Ovary (tissue), 3 donors: ENCODE results near the gene HIPK2.

Source experiments
- EP300 ChIP-seq: sonication (generic); formaldehyde crosslinking; IDR thresholded peaks from one replicate; pipeline ENCODE4 v1.6.1; 2017; ENCODE audit warnings: antibody characterized with exemption
- POLR2A ChIP-seq: fragments of 450-650 bp; IDR thresholded peaks from one replicate; pipeline ENCODE4 v1.6.1; 2017; ENCODE audit warnings: antibody characterized with exemption, mild to moderate bottlenecking, moderate library complexity
- TF ChIP-seq, protein P1 (sequence below), 3 donors: fragments of 450-650 bp in 2 of 3; fragments of 200-600 bp in 1 of 3; IDR thresholded peaks; one replicate each; pipeline versions ENCODE4 v1.5.1 to v1.8.0; 2016 to 2022; ENCODE audit warnings: antibody characterized with exemption in 3 of 3, mild to moderate bottlenecking in 1 of 3
- donor health status: DM: no; HTN: no; CAD: no.

- TF ChIP-seq, protein P1, sequence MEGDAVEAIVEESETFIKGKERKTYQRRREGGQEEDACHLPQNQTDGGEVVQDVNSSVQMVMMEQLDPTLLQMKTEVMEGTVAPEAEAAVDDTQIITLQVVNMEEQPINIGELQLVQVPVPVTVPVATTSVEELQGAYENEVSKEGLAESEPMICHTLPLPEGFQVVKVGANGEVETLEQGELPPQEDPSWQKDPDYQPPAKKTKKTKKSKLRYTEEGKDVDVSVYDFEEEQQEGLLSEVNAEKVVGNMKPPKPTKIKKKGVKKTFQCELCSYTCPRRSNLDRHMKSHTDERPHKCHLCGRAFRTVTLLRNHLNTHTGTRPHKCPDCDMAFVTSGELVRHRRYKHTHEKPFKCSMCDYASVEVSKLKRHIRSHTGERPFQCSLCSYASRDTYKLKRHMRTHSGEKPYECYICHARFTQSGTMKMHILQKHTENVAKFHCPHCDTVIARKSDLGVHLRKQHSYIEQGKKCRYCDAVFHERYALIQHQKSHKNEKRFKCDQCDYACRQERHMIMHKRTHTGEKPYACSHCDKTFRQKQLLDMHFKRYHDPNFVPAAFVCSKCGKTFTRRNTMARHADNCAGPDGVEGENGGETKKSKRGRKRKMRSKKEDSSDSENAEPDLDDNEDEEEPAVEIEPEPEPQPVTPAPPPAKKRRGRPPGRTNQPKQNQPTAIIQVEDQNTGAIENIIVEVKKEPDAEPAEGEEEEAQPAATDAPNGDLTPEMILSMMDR (IDR thresholded peaks at IDR 0.05) = no peak
- TF ChIP-seq POLR2A = no peak
- no peak for TF ChIP-seq EP300
Observed at GRCh38 chr7:139698844-139699243, 79.0 kb downstream of the HIPK2 start.
